HepG2 (cell line): Measurements from ENCODE around the gene LIME1. TPM values are rescaled to one million over a fixed set of nuclear protein-coding genes. Genes with fewer than 3 reads are reported as not detected.

Experiments
- CENPT ChIP-seq: sonication (generic); formaldehyde crosslinking; IDR thresholded peaks from 2 replicates; pipeline ENCODE4 v1.8.0; 2022; ENCODE audit warnings: low read depth, mild to moderate bottlenecking, moderate library complexity, missing genetic modification reagents
- DNMT1 ChIP-seq: sonication (generic); formaldehyde crosslinking; IDR thresholded peaks from 2 replicates; pipeline ENCODE4 v1.5.1; 2020; ENCODE audit warnings: mild to moderate bottlenecking, missing genetic modification reagents
- EED ChIP-seq: sonication (generic); formaldehyde crosslinking; IDR thresholded peaks from 2 replicates; pipeline ENCODE4 v1.5.0; 2020; ENCODE audit warnings: mild to moderate bottlenecking, missing genetic modification reagents
- NFE2L1 ChIP-seq: sonication (generic); formaldehyde crosslinking; IDR thresholded peaks from 2 replicates; pipeline ENCODE4 v1.4.0; 2020; ENCODE audit warnings: missing genetic modification reagents, mild to moderate bottlenecking, borderline replicate concordance
- TEAD3 ChIP-seq: optimal IDR thresholded peaks from 2 replicates; pipeline ENCODE3; 2016; ENCODE audit warnings: borderline replicate concordance
- ZBTB3 ChIP-seq: sonication (generic); formaldehyde crosslinking; IDR thresholded peaks from 2 replicates; pipeline ENCODE4 v1.4.0; 2020; ENCODE audit warnings: low read depth, mild to moderate bottlenecking, moderate library complexity, missing genetic modification reagents, borderline replicate concordance
- ZBTB7A ChIP-seq: sonication (generic); formaldehyde crosslinking; IDR thresholded peaks from 2 replicates; pipeline ENCODE4 v1.8.0; 2022; ENCODE audit warnings: mild to moderate bottlenecking, missing genetic modification reagents
- ZNF619 ChIP-seq: sonication (generic); formaldehyde crosslinking; IDR thresholded peaks from 2 replicates; pipeline ENCODE4 v1.4.0; 2020; ENCODE audit warnings: mild to moderate bottlenecking, missing genetic modification reagents
- ZNF776 ChIP-seq: sonication (generic); formaldehyde crosslinking; IDR thresholded peaks from 2 replicates; pipeline ENCODE4 v1.4.0; 2020; ENCODE audit warnings: mild to moderate bottlenecking, missing genetic modification reagents
- ZNF83 ChIP-seq: sonication (generic); formaldehyde crosslinking; IDR thresholded peaks from 2 replicates; pipeline ENCODE4 v1.4.0; 2020; ENCODE audit warnings: missing genetic modification reagents, mild to moderate bottlenecking, borderline replicate concordance
- polyA plus RNA-seq, 8 experiments: library from polyadenylated mRNA; depleted of rRNA in 3 of 8; stranded (reverse) in 7 of 8; unstranded in 1 of 8; fragments of >200 nt; fragmentation: Illumina TruSeq in 4 of 8; extraction: Trizol in 4 of 8; gene quantifications; 2 replicates each; pipeline versions ENCODE4 v1.2.1 to v1.2.3, GENCODE V29; 2011 to 2016; ENCODE audit warnings: low read depth in 4 of 8, missing spikeins in 1 of 8, mixed read lengths in 1 of 8; ENCODE audit not compliant: insufficient read depth in 1 of 8
- total RNA-seq, 5 experiments: library from RNA; depleted of rRNA; stranded (reverse); fragments of >200 nt; fragmentation: Illumina TruSeq; extraction: Trizol; gene quantifications; 2 replicates each; pipeline ENCODE4 v1.2.3, GENCODE V29; 2016; ENCODE audit warnings: low read depth in 1 of 5
- TF ChIP-seq, protein P1 (sequence below): sonication (generic); formaldehyde crosslinking; IDR thresholded peaks from 2 replicates; pipeline ENCODE4 v1.8.1; 2023; ENCODE audit warnings: mild to moderate bottlenecking, moderate library complexity, missing genetic modification reagents
- TF ChIP-seq, protein P2 (sequence below): sonication (generic); formaldehyde crosslinking; IDR thresholded peaks from 2 replicates; pipeline ENCODE4 v1.4.0; 2020; ENCODE audit warnings: missing genetic modification reagents, borderline replicate concordance
- TF ChIP-seq, protein P3 (sequence below): sonication (generic); formaldehyde crosslinking; IDR thresholded peaks from 2 replicates; pipeline ENCODE4 v1.8.0; 2022; ENCODE audit warnings: missing genetic modification reagents, mild to moderate bottlenecking, moderate library complexity, borderline replicate concordance

Gene LIME1
- total and polyA plus RNA-seq, 2 of the 13 experiments (the other 11 are each of a cell fraction or from before 2014, with no cell fraction given) = 13.0 to 61.5 TPM

DNA sequence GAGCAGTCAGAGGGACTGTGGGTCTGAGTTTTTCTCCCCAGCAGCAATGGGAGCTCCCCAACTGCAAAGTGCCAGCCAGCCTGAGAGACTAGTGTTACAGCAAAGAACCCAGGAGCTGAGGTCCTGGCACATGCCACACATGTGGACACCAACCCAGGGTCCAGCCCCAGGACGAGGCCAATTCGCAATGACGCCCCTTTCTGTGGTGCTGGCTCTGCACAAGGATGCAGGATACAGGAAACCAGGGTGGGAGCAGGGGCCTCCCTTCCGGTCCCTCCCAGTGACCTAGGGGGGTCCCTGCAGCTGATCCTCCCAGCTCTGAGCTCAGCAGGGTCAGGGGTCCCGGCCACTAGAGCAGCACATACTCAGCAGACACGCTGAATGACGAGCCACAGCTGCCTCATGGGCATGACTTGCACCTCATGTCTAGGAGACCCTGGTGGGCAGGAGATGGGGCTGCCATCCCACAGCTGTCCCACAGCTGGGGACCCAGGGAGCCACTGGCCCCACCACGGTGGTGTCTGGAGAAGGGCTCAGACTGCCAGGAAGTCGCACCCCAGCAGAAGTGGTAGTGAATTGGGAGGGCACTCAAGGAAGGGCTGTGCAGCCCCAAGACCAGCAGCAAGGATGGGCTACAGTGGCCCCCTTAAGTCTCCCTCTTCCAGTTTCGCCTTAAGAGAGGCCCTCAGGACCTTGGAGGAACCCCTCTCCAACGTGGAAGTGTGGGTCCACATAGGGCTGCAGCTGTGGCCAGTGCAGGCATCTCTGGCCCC, 32.3 kb upstream of the LIME1 start (continued):
- TF ChIP-seq ZNF776 (CRISPR knock-in tag) (0 out of 2 replicates have a peak, but pooled peaks have one; percentile 35), ZNF619 (CRISPR knock-in tag) (no peak), DNMT1 (no peak), ZNF83 (CRISPR knock-in tag) (no peak; the same call in 1 of the 2 replicates), ZBTB7A (CRISPR knock-in tag) (no peak), NFE2L1 (CRISPR knock-in tag) (no peak), ZBTB3 (CRISPR knock-in tag) (no peak), CENPT (CRISPR knock-in tag) (no peak), EED (CRISPR knock-in tag) (no peak), TEAD3 (CRISPR knock-in tag) (no peak)
- TF ChIP-seq, protein P1, sequence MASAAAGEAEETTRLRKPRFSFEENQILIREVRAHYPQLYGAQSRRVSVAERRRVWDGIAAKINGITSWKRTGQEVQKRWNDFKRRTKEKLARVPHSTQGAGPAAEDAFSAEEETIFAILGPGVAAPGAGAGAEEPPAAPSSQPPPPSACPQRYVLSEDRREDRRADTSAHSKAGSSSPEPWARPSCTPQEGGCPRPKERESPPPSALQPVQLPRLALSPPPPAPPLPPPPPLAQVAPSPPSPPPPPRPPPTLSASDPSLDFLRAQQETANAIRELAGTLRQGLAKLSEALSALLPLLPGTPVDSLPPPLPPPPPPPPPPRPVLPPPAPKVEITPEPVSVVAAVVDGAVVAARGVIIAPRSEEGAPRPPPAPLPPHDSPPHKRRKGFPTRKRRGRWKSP (CRISPR knock-in tag) = no peak
- TF ChIP-seq, protein P2, sequence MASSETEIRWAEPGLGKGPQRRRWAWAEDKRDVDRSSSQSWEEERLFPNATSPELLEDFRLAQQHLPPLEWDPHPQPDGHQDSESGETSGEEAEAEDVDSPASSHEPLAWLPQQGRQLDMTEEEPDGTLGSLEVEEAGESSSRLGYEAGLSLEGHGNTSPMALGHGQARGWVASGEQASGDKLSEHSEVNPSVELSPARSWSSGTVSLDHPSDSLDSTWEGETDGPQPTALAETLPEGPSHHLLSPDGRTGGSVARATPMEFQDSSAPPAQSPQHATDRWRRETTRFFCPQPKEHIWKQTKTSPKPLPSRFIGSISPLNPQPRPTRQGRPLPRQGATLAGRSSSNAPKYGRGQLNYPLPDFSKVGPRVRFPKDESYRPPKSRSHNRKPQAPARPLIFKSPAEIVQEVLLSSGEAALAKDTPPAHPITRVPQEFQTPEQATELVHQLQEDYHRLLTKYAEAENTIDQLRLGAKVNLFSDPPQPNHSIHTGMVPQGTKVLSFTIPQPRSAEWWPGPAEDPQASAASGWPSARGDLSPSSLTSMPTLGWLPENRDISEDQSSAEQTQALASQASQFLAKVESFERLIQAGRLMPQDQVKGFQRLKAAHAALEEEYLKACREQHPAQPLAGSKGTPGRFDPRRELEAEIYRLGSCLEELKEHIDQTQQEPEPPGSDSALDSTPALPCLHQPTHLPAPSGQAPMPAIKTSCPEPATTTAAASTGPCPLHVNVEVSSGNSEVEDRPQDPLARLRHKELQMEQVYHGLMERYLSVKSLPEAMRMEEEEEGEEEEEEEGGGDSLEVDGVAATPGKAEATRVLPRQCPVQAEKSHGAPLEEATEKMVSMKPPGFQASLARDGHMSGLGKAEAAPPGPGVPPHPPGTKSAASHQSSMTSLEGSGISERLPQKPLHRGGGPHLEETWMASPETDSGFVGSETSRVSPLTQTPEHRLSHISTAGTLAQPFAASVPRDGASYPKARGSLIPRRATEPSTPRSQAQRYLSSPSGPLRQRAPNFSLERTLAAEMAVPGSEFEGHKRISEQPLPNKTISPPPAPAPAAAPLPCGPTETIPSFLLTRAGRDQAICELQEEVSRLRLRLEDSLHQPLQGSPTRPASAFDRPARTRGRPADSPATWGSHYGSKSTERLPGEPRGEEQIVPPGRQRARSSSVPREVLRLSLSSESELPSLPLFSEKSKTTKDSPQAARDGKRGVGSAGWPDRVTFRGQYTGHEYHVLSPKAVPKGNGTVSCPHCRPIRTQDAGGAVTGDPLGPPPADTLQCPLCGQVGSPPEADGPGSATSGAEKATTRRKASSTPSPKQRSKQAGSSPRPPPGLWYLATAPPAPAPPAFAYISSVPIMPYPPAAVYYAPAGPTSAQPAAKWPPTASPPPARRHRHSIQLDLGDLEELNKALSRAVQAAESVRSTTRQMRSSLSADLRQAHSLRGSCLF = no peak
- TF ChIP-seq, protein P3, sequence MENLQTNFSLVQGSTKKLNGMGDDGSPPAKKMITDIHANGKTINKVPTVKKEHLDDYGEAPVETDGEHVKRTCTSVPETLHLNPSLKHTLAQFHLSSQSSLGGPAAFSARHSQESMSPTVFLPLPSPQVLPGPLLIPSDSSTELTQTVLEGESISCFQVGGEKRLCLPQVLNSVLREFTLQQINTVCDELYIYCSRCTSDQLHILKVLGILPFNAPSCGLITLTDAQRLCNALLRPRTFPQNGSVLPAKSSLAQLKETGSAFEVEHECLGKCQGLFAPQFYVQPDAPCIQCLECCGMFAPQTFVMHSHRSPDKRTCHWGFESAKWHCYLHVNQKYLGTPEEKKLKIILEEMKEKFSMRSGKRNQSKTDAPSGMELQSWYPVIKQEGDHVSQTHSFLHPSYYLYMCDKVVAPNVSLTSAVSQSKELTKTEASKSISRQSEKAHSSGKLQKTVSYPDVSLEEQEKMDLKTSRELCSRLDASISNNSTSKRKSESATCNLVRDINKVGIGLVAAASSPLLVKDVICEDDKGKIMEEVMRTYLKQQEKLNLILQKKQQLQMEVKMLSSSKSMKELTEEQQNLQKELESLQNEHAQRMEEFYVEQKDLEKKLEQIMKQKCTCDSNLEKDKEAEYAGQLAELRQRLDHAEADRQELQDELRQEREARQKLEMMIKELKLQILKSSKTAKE = no peak
